GM23248 (cell line): ENCODE results near the gene DUS4L. TPM values are rescaled to one million over a fixed set of nuclear protein-coding genes. Genes with fewer than 3 reads are reported as not detected.
"Not testable (repeated sequence)": the region's sequence is repeated elsewhere in the genome, so short reads cannot be mapped to it uniquely, and the experiment has no call there.

Experiments
- DNase-seq: peaks from one replicate; pipeline ENCODE4 v3.0.0-alpha.2; 2015
- H2AFZ ChIP-seq: fragments of 200-600 bp; sonication (generic); 2 replicates; pipeline ENCODE4 v1.6.1; 2016; ENCODE audit warnings: antibody characterized with exemption
- H3F3A ChIP-seq: fragments of 200-600 bp; sonication (generic); 2 replicates; pipeline ENCODE4 v1.6.1; 2016; ENCODE audit warnings: mild to moderate bottlenecking, antibody characterized with exemption, mixed run types; ENCODE audit not compliant: insufficient read depth
- H3K27ac ChIP-seq: fragments of 200-600 bp; sonication (generic); 2 replicates; pipeline ENCODE4 v1.5.1; 2016; ENCODE audit warnings: mild to moderate bottlenecking
- H3K27me3 ChIP-seq: fragments of 200-600 bp; sonication (generic); replicated peaks from 2 replicates; pipeline ENCODE4 v1.6.1; 2016; ENCODE audit warnings: mild to moderate bottlenecking; ENCODE audit not compliant: insufficient read depth
- H3K36me3 ChIP-seq: fragments of 200-600 bp; sonication (generic); 2 replicates; pipeline ENCODE4 v1.6.1; 2016; ENCODE audit warnings: low read depth, mild to moderate bottlenecking
- H3K4me1 ChIP-seq: fragments of 200-600 bp; sonication (generic); 2 replicates; pipeline ENCODE4 v1.6.1; 2016; ENCODE audit warnings: mild to moderate bottlenecking; ENCODE audit not compliant: insufficient read depth
- H3K4me2 ChIP-seq: fragments of 200-600 bp; sonication (generic); one replicate; pipeline ENCODE4 v1.6.1; 2016; ENCODE audit warnings: mild to moderate bottlenecking; ENCODE audit not compliant: unreplicated experiment
- H3K4me3 ChIP-seq: fragments of 200-600 bp; sonication (generic); 2 replicates; pipeline ENCODE4 v1.5.1; 2016; ENCODE audit warnings: mild to moderate bottlenecking
- H3K79me2 ChIP-seq: fragments of 200-600 bp; sonication (generic); 2 replicates; pipeline ENCODE4 v1.6.1; 2016; ENCODE audit warnings: mild to moderate bottlenecking; ENCODE audit not compliant: insufficient read depth
- H3K9ac ChIP-seq: fragments of 200-600 bp; sonication (generic); 2 replicates; pipeline ENCODE4 v1.6.1; 2016; ENCODE audit warnings: mild to moderate bottlenecking
- H3K9me2 ChIP-seq: fragments of 200-600 bp; sonication (generic); 2 replicates; pipeline ENCODE4 v1.6.1; 2016; ENCODE audit warnings: mixed run types, mild to moderate bottlenecking, moderate library complexity; ENCODE audit not compliant: insufficient read depth
- H3K9me3 ChIP-seq: fragments of 200-600 bp; sonication (generic); one replicate; pipeline ENCODE4 v1.6.1; 2017; ENCODE audit warnings: low read depth
- H4K20me1 ChIP-seq: fragments of 200-600 bp; sonication (generic); 2 replicates; pipeline ENCODE4 v1.6.0; 2016; ENCODE audit not compliant: insufficient read depth
- EZH2 ChIP-seq: fragments of 200-600 bp; sonication (generic); IDR thresholded peaks from 2 replicates; pipeline ENCODE4 v1.6.1; 2018; ENCODE audit warnings: antibody characterized with exemption, mild to moderate bottlenecking; ENCODE audit not compliant: insufficient read depth, poor library complexity, severe bottlenecking
- EZH2phosphoT487 ChIP-seq: fragments of 200-600 bp; sonication (generic); IDR thresholded peaks from 2 replicates; pipeline ENCODE4 v1.6.1; 2018; ENCODE audit warnings: antibody characterized with exemption, moderate library complexity, mild to moderate bottlenecking, low read depth; ENCODE audit not compliant: insufficient read depth
- WGBS, 2 experiments: methylation state at CpG; one replicate each; pipeline ENCODE4 v1.1.6; 2015 to 2017; ENCODE audit warnings: low lambda C conversion rate in 2 of 2, low coverage in 1 of 2; ENCODE audit errors: missing lambda C conversion rate in 2 of 2; 5-methylcytosine and 5-hydroxymethylcytosine counted together
- in situ Hi-C: fragments of 300-500 bp; cut with MboI; formaldehyde crosslinking; loops from 2 replicates; pipeline ENCODE4 v1.15.0; 2020
- polyA plus RNA-seq: library from polyadenylated mRNA; unstranded; fragments of >200 nt; fragmentation: Nextera tagmentation; extraction: Ambion mirVana; gene quantifications from 2 replicates; pipeline ENCODE4 v1.2.1, GENCODE V29; 2016
- total RNA-seq: library from RNA; depleted of rRNA; stranded (reverse); fragments of >200 nt; shearing (Covaris generic); gene quantifications from 2 replicates; pipeline ENCODE4 v1.2.3, GENCODE V29; 2014

The DUS4L gene
- total and polyA plus RNA-seq, 2 experiments from 2014 or later = 4.2 to 7.6 TPM

- Histone ChIP-seq H3K4me1 (peaks cover 8% of the 10 kb centered on the region), H3K9ac (no peak overlapping the region), H4K20me1 (0 out of 2 replicates have a peak, but pooled peaks cover 3% of the 10 kb centered on the region), H3K4me2 (no peak overlapping the region), H3K9me2 (no peaks in the 10 kb centered on the region), H3K27ac (no peak overlapping the region), H3K36me3 (0 out of 2 replicates have a peak, but pooled peaks cover 5% of the 10 kb centered on the region), H3F3A (peaks cover 7% of the 10 kb centered on the region; the same call in 1 of the 2 replicates), H3K9me3 (no peaks in the 10 kb centered on the region), H3K27me3 (no peaks in the 10 kb centered on the region), H2AFZ (no peak overlapping the region), H3K79me2 (peaks cover 39% of the 10 kb centered on the region), H3K4me3 (no peak overlapping the region)
- TF ChIP-seq EZH2phosphoT487 (no peak), EZH2 (no peak)
- in situ Hi-C loops = no loop called here
- DNase-seq = no peak
These were observed 33.0 kb upstream of the DUS4L start for GRCh38 chr7:107530751-107531150.

- in situ Hi-C loops = no loop called here
- Histone ChIP-seq H2AFZ (no peak overlapping the region), H3K9me2 (no peaks in the 10 kb centered on the region), H3K9ac (no peak overlapping the region), H3K4me1 (no peaks in the 10 kb centered on the region), H3K4me3 (no peak overlapping the region), H3F3A (no peaks in the 10 kb centered on the region), H3K36me3 (peaks cover 10% of the 10 kb centered on the region), H3K79me2 (peaks cover 57% of the 10 kb centered on the region), H3K4me2 (no peak overlapping the region), H3K27me3 (no peaks in the 10 kb centered on the region), H3K9me3 (no peaks in the 10 kb centered on the region), H4K20me1 (0 out of 2 replicates have a peak, but pooled peaks cover 4% of the 10 kb centered on the region), H3K27ac (no peak overlapping the region)
- TF ChIP-seq EZH2phosphoT487 = no peak
- no peak for TF ChIP-seq EZH2
- DNase-seq = no peak
These were observed 29.6 kb upstream of the DUS4L start for GRCh38 chr7:107534139-107534538.

GRCh38 chr7:107537228-107537627 is 26.5 kb upstream of the DUS4L start:
- H3K4me2 ChIP-seq, H4K20me1 ChIP-seq, H3K36me3 ChIP-seq, DNase-seq, H3K27me3 ChIP-seq, H3K9ac ChIP-seq, H3K4me3 ChIP-seq, in situ Hi-C loops, H3F3A ChIP-seq, H3K9me3 ChIP-seq, H2AFZ ChIP-seq, H3K27ac ChIP-seq, H3K9me2 ChIP-seq, H3K4me1 ChIP-seq: not testable (repeated sequence)
- H3K79me2 ChIP-seq = peaks cover 59% of the 10 kb centered on the region
- 79 to 80% methylated on average over 4 of the region's 4 CpGs for WGBS, 2 experiments

- H3K9ac ChIP-seq = no peak overlapping the region
- 77 to 92% methylated on average over 2 of the region's 2 CpGs for WGBS, 2 experiments
- H2AFZ ChIP-seq = no peak overlapping the region
- no peaks in the 10 kb centered on the region for H3K9me3 ChIP-seq
- no peaks in the 10 kb centered on the region for H3K27me3 ChIP-seq
- H3K4me1 ChIP-seq = no peaks in the 10 kb centered on the region
- H4K20me1 ChIP-seq = 0 out of 2 replicates have a peak, but pooled peaks cover 4% of the 10 kb centered on the region
- H3K79me2 ChIP-seq = peaks cover 65% of the 10 kb centered on the region
- DNase-seq = no peak
- H3F3A ChIP-seq = no peaks in the 10 kb centered on the region
- H3K9me2 ChIP-seq = no peaks in the 10 kb centered on the region
- H3K27ac ChIP-seq = no peak overlapping the region
- H3K4me2 ChIP-seq = no peak overlapping the region
- TF ChIP-seq EZH2 (no peak), EZH2phosphoT487 (no peak)
- in situ Hi-C loops = no loop called here
- no peak overlapping the region for H3K4me3 ChIP-seq
- peaks cover 10% of the 10 kb centered on the region for H3K36me3 ChIP-seq
These were observed 25.8 kb upstream of the DUS4L start for GRCh38 chr7:107538001-107538400.

GRCh38 chr7:107543338-107543993 is 20.3 kb upstream of the DUS4L start:
- Histone ChIP-seq H3K4me1 (no peaks in the 10 kb centered on the region), H3K27me3 (no peaks in the 10 kb centered on the region), H3F3A (no peaks in the 10 kb centered on the region), H2AFZ (no peak overlapping the region), H3K79me2 (peaks cover 35% of the 10 kb centered on the region), H3K9ac (no peak overlapping the region), H3K9me3 (no peaks in the 10 kb centered on the region), H3K9me2 (no peaks in the 10 kb centered on the region), H3K36me3 (peaks cover 13% of the 10 kb centered on the region), H4K20me1 (no peaks in the 10 kb centered on the region), H3K4me3 (no peak overlapping the region), H3K27ac (no peak overlapping the region), H3K4me2 (no peak overlapping the region)
- DNase-seq = no peak
- TF ChIP-seq EZH2 (no peak), EZH2phosphoT487 (no peak)
- in situ Hi-C loops = no loop called here
- 88 to 91% methylated on average over 5 of the region's 5 CpGs for WGBS, 2 experiments
